IMR-90 (cell line): ENCODE measurements around the gene RNF2. TPM values are rescaled to one million over a fixed set of nuclear protein-coding genes. Genes with fewer than 3 reads are reported as not detected.

Experiments
- ATAC-seq: fragments of 200-7000 bp; cut with Tn5 transposase; 2 replicates; pipeline ENCODE4 v1.9.1; 2020; ENCODE audit warnings: low read depth, mild to moderate bottlenecking, moderate library complexity
- BruUV-seq: library from RNA; stranded (reverse); fragments of 400-500 nt; replicated peaks from 2 replicates; lab custom pipeline; 2021; lab: Mats Ljungman, UMichigan
- CTCF ChIA-PET: fragments of 300-600 bp; formaldehyde crosslinking; extraction: SDS; loops from one replicate; lab custom pipeline; 2021; ENCODE audit warnings: antibody characterized with exemption; lab: Yijun Ruan, JAX
- POLR2A ChIA-PET: fragments of 300-600 bp; sonication (Branson Sonifier 250); formaldehyde crosslinking; loops from one replicate; lab custom pipeline; 2022; ENCODE audit warnings: antibody characterized with exemption; ENCODE audit not compliant: unreplicated experiment; lab: Charles Lee
- DNase-seq: peaks from one replicate; pipeline ENCODE4 v3.0.0; 2013
- H2AFZ ChIP-seq: replicated peaks from 2 replicates; pipeline ENCODE3; 2013; ENCODE audit warnings: low read length, mild to moderate bottlenecking; ENCODE audit not compliant: poor library complexity
- H2AK5ac ChIP-seq: 2 replicates; pipeline ENCODE4 v1.6.1; 2013; ENCODE audit warnings: low read depth, low read length, inconsistent platforms
- H2AK9ac ChIP-seq: replicated peaks from 2 replicates; pipeline ENCODE3; 2013; ENCODE audit warnings: mild to moderate bottlenecking, low read depth, low read length, moderate library complexity; ENCODE audit not compliant: poor library complexity
- H2BK120ac ChIP-seq: 2 replicates; pipeline ENCODE4 v1.6.1; 2013; ENCODE audit warnings: low read depth, low read length, inconsistent platforms
- H2BK15ac ChIP-seq: 3 replicates; pipeline ENCODE4 v1.6.1; 2013; ENCODE audit warnings: low read depth, low read length, inconsistent platforms
- H2BK20ac ChIP-seq: 2 replicates; pipeline ENCODE4 v1.6.1; 2013; ENCODE audit warnings: low read depth, mild to moderate bottlenecking, inconsistent platforms, low read length, moderate library complexity
- H2BK5ac ChIP-seq: 2 replicates; pipeline ENCODE4 v1.6.1; 2013; ENCODE audit warnings: mild to moderate bottlenecking, low read depth, low read length, inconsistent platforms; ENCODE audit not compliant: poor library complexity, severe bottlenecking
- H3K14ac ChIP-seq: replicated peaks from 2 replicates; pipeline ENCODE4 v1.6.1; 2013; ENCODE audit warnings: low read depth, low read length, inconsistent platforms
- H3K18ac ChIP-seq: 2 replicates; pipeline ENCODE4 v1.6.1; 2013; ENCODE audit warnings: low read depth, low read length, control low read depth
- H3K23ac ChIP-seq: 2 replicates; pipeline ENCODE4 v1.6.1; 2013; ENCODE audit warnings: low read depth, low read length, inconsistent platforms
- H3K27ac ChIP-seq: 2 replicates; pipeline ENCODE4 v1.5.1; 2013; ENCODE audit warnings: mild to moderate bottlenecking, control low read depth, low read length; ENCODE audit not compliant: insufficient read depth
- H3K27me3 ChIP-seq: 2 replicates; pipeline ENCODE4 v1.6.1; 2013; ENCODE audit warnings: low read length; ENCODE audit not compliant: control insufficient read depth, insufficient read depth
- H3K36me3 ChIP-seq: 2 replicates; pipeline ENCODE4 v1.6.1; 2013; ENCODE audit warnings: low read length, mixed read lengths; ENCODE audit not compliant: control insufficient read depth, insufficient read depth
- H3K4ac ChIP-seq: 2 replicates; pipeline ENCODE4 v1.6.1; 2013; ENCODE audit warnings: low read depth, low read length, inconsistent platforms
- H3K4me1 ChIP-seq: 2 replicates; pipeline ENCODE4 v1.6.1; 2013; ENCODE audit warnings: low read length, mixed read lengths; ENCODE audit not compliant: control insufficient read depth, insufficient read depth
- H3K4me2 ChIP-seq: 2 replicates; pipeline ENCODE4 v1.6.1; 2013; ENCODE audit warnings: low read depth, mild to moderate bottlenecking, control low read depth, low read length, moderate library complexity
- H3K4me3 ChIP-seq: 2 replicates; pipeline ENCODE4 v1.5.1; 2013; ENCODE audit warnings: low read depth, mild to moderate bottlenecking, control low read depth, low read length, moderate library complexity; ENCODE audit not compliant: insufficient read depth
- H3K56ac ChIP-seq: 2 replicates; pipeline ENCODE4 v1.6.1; 2013; ENCODE audit warnings: low read length, inconsistent platforms; ENCODE audit not compliant: insufficient read depth; ENCODE audit errors: extremely low read depth
- H3K79me1 ChIP-seq, 2 experiments: 2 replicates each; pipeline ENCODE4 v1.6.1; 2013; ENCODE audit warnings: low read length in 2 of 2, inconsistent platforms in 1 of 2, low read depth in 1 of 2
- H3K9ac ChIP-seq: 2 replicates; pipeline ENCODE4 v1.6.1; 2013; ENCODE audit warnings: low read depth, low read length, control low read depth
- H3K9me1 ChIP-seq: 2 replicates; pipeline ENCODE4 v1.6.1; 2013; ENCODE audit warnings: low read length, inconsistent platforms; ENCODE audit not compliant: insufficient read depth
- H3K9me3 ChIP-seq: 2 replicates; pipeline ENCODE4 v1.6.1; 2013; ENCODE audit warnings: low read length; ENCODE audit not compliant: control insufficient read depth, insufficient read depth
- H4K20me1 ChIP-seq: 2 replicates; pipeline ENCODE4 v1.6.1; 2013; ENCODE audit warnings: low read length, inconsistent platforms; ENCODE audit not compliant: insufficient read depth
- H4K5ac ChIP-seq: 2 replicates; pipeline ENCODE4 v1.6.1; 2013; ENCODE audit warnings: mild to moderate bottlenecking, low read depth, low read length, control low read depth
- H4K8ac ChIP-seq, 2 experiments: 2 replicates each; pipeline ENCODE4 v1.6.1; 2013; ENCODE audit warnings: low read depth in 2 of 2, low read length in 2 of 2, control low read depth in 1 of 2, inconsistent platforms in 1 of 2
- H4K91ac ChIP-seq: 2 replicates; pipeline ENCODE4 v1.6.1; 2013; ENCODE audit warnings: low read depth, low read length, inconsistent platforms; ENCODE audit not compliant: insufficient read depth
- MAZ ChIP-seq: IDR thresholded peaks from 2 replicates; pipeline ENCODE4 v1.6.1; 2012; ENCODE audit warnings: low read depth, mild to moderate bottlenecking, low read length, improper control_type of control experiment, moderate library complexity, borderline replicate concordance
- NFE2L2 ChIP-seq: fragments of 150-350 bp; IDR thresholded peaks from 2 replicates; pipeline ENCODE4 v1.6.1; 2016; ENCODE audit warnings: low read depth, mild to moderate bottlenecking, low read length
- RFX5 ChIP-seq: IDR thresholded peaks from 2 replicates; pipeline ENCODE4 v1.8.0; 2012; ENCODE audit warnings: low read depth, mild to moderate bottlenecking, low read length, moderate library complexity
- WGBS, 2 experiments: methylation state at CpG; one replicate each; pipeline versions ENCODE4 v1.1.5 to v1.1.7; 2013; ENCODE audit warnings: missing lambda C conversion rate in 2 of 2; ENCODE audit not compliant: insufficient read length in 1 of 2; ENCODE audit errors: extremely low coverage in 2 of 2; 5-methylcytosine and 5-hydroxymethylcytosine counted together
- dilution Hi-C: fragments of 300-500 bp; cut with HindIII; formaldehyde crosslinking; loops from one replicate; pipeline ENCODE4 v1.14.3; 2018; ENCODE audit warnings: low sequenced_read_pairs; ENCODE audit not compliant: unreplicated experiment
- in situ Hi-C: fragments of 300-500 bp; cut with MboI; formaldehyde crosslinking; loops from 3 replicates; pipeline ENCODE4 v1.14.3; 2019; ENCODE audit warnings: low sequenced_read_pairs, inconsistent platforms, mixed read lengths
- intact Hi-C: fragments of 100-400 bp; cut with micrococcal nuclease; formaldehyde crosslinking; loops from 2 replicates; pipeline ENCODE4 v1.10.0; 2022
- polyA plus RNA-seq, 3 experiments: library from polyadenylated mRNA; depleted of rRNA; stranded (reverse); fragments of >200 nt; gene quantifications; 2 replicates each; pipeline ENCODE4 v1.2.3, GENCODE V29; 2012; ENCODE audit warnings: low replicate concordance in 1 of 3
- total RNA-seq: library from RNA; depleted of rRNA; stranded (reverse); fragments of >200 nt; gene quantifications from 2 replicates; pipeline ENCODE4 v1.2.3, GENCODE V29; 2012
- TF ChIP-seq, protein P1 (sequence below): conservative IDR thresholded peaks from 2 replicates; pipeline ENCODE4 v1.5.1; 2012; ENCODE audit warnings: mild to moderate bottlenecking, low read depth, low read length, improper control_type of control experiment
- TF ChIP-seq, protein P2 (sequence below): fragments of 150-350 bp; IDR thresholded peaks from 2 replicates; pipeline ENCODE4 v1.6.1; 2017; ENCODE audit warnings: mild to moderate bottlenecking, antibody characterized with exemption, low read length, low read depth

Gene RNF2
- total and polyA plus RNA-seq, 2 of the 4 experiments (the other 2 are of a cell fraction) = 22.6 to 48.8 TPM

DNA sequence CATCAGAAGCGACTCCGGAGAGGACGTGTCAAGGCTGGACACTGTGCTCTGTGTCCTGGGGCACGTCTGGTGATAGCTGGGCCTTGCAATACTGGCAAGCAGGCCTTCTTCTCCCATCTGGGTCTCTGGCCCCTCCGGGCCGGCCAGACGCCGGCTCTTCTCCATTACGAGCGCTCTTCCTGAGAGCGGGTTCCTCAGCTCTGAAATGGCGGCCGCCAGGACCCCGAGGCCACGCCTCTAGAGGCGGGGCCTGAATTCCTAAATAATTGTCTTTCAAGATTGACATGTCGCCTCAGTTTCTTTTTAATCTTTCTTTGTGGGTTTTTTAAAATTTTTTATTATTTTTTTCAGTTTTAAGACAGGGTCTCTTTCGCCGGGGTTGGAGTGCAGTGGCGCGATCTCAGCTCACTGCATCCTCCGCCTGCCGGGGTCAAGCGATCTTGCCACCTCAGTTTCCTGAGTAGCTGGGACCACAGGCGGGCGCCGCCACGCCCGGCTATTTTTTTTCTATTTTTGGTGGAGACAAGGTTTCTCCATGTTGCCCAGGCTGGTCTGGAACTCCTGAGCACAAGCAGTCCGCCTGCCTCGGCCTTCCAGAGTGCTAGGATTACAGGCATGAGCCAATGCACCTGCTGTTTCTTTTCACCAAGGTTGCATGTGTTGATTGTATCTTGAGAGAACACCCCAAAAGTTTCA lies 9.2 kb downstream of the RNF2 start:
- no peak for ATAC-seq
- no peaks in the 10 kb centered on the region for H3K27me3 ChIP-seq
- H2BK120ac ChIP-seq = no peak overlapping the region
- TF ChIP-seq RFX5 (no peak), MAZ (no peak), NFE2L2 (no peak)
- TF ChIP-seq, protein P1, sequence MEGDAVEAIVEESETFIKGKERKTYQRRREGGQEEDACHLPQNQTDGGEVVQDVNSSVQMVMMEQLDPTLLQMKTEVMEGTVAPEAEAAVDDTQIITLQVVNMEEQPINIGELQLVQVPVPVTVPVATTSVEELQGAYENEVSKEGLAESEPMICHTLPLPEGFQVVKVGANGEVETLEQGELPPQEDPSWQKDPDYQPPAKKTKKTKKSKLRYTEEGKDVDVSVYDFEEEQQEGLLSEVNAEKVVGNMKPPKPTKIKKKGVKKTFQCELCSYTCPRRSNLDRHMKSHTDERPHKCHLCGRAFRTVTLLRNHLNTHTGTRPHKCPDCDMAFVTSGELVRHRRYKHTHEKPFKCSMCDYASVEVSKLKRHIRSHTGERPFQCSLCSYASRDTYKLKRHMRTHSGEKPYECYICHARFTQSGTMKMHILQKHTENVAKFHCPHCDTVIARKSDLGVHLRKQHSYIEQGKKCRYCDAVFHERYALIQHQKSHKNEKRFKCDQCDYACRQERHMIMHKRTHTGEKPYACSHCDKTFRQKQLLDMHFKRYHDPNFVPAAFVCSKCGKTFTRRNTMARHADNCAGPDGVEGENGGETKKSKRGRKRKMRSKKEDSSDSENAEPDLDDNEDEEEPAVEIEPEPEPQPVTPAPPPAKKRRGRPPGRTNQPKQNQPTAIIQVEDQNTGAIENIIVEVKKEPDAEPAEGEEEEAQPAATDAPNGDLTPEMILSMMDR = no peak
- TF ChIP-seq, protein P2, sequence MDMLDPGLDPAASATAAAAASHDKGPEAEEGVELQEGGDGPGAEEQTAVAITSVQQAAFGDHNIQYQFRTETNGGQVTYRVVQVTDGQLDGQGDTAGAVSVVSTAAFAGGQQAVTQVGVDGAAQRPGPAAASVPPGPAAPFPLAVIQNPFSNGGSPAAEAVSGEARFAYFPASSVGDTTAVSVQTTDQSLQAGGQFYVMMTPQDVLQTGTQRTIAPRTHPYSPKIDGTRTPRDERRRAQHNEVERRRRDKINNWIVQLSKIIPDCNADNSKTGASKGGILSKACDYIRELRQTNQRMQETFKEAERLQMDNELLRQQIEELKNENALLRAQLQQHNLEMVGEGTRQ = no peak
- H4K5ac ChIP-seq = no peak overlapping the region
- H3K79me1 ChIP-seq = peaks cover 39 to 69% of the 10 kb centered on the region in 2 experiments
- in situ Hi-C loops = no loop called here
- H3K56ac ChIP-seq = no peak overlapping the region
- no peak overlapping the region for H3K14ac ChIP-seq
- CTCF ChIA-PET = interaction anchor here (0.6 kb wide), 2 partner anchors 16 to 693 kb away, joined by 4 to 7 read pairs; no protein-coding TSS in a partner anchor
- H2BK20ac ChIP-seq = no peak overlapping the region
- H4K8ac ChIP-seq = no peak overlapping the region
- H3K27ac ChIP-seq = no peak overlapping the region
- no peak overlapping the region for H3K18ac ChIP-seq
- no peaks in the 10 kb centered on the region; the same call in 1 of the 2 replicates for H3K9me1 ChIP-seq
- H2AK9ac ChIP-seq = no peak overlapping the region
- H3K23ac ChIP-seq = no peak overlapping the region
- no peak overlapping the region for H2AK5ac ChIP-seq
- H3K36me3 ChIP-seq = peaks cover 2% of the 10 kb centered on the region
- H3K4me2 ChIP-seq = no peak overlapping the region
- peaks cover 33% of the 10 kb centered on the region for H4K20me1 ChIP-seq
- no TSS peak for BruUV-seq
- intact Hi-C loops = no loop called here
- H3K4me3 ChIP-seq = no peak overlapping the region
- WGBS, 2 experiments = 97% methylated on average over 6 of the region's 31 CpGs; no CpG with 5 or more reads in 1 of the 2 experiments
- dilution Hi-C loops = no loop called here
- H2AFZ ChIP-seq = no peak overlapping the region
- POLR2A ChIA-PET = no interaction called here
- no peak overlapping the region for H4K91ac ChIP-seq
- H2BK5ac ChIP-seq = no peak overlapping the region
- no peak overlapping the region for H2BK15ac ChIP-seq
- no peaks in the 10 kb centered on the region for H3K9me3 ChIP-seq
- no peaks in the 10 kb centered on the region; the same call in 1 of the 2 replicates for H3K4me1 ChIP-seq
- DNase-seq = no peak
- H3K9ac ChIP-seq = no peak overlapping the region
- no peak overlapping the region for H3K4ac ChIP-seq
